ENCODE measurements around the gene NXT1. TPM values are rescaled to one million over a fixed set of nuclear protein-coding genes. Genes with fewer than 3 reads are reported as not detected.

NXT1 gene
- total RNA-seq, 1 experiment from 2014 or later: 36.9 TPM

Small RNAs within 50 kb of the gene (small RNA-seq; reads per million reads assigned to genes)
- gene RNA5SP479: not detected

Other genes with a start within 250 kb of the NXT1 start
- gene GZF1, start 11.4 kb downstream of the NXT1 start, total RNA-seq (2014; rRNA removed; shearing (Covaris generic); ENCODE audit: low replicate concordance): 13.9 and 41.4 TPM in 2 replicates
- gene NAPB, start 70.7 kb downstream of the NXT1 start, total RNA-seq (2014; rRNA removed; shearing (Covaris generic); ENCODE audit: low replicate concordance): 32.6 and 35.1 TPM in 2 replicates
- gene CSTL1, start 88.9 kb downstream of the NXT1 start, total RNA-seq (2014; rRNA removed; shearing (Covaris generic); ENCODE audit: low replicate concordance): not detected in 2 replicates
- not detected in 2 replicates for gene CST11, start 102.1 kb downstream of the NXT1 start, total RNA-seq (2014; rRNA removed; shearing (Covaris generic); ENCODE audit: low replicate concordance)
- not detected in 2 replicates for gene CST8, start 140.3 kb downstream of the NXT1 start, total RNA-seq (2014; rRNA removed; shearing (Covaris generic); ENCODE audit: low replicate concordance)
- gene CST9L, start 217.7 kb downstream of the NXT1 start, total RNA-seq (2014; rRNA removed; shearing (Covaris generic); ENCODE audit: low replicate concordance): not detected in 2 replicates